ENCODE results near the gene ACTA1.

ACTA1 gene

GRCh38 chr1:229436201-229436600 is 2.3 kb upstream of the ACTA1 start:
- CTCF ChIA-PET, result interaction anchor here (1.5 to 1.9 kb wide), 2 partner anchors 31 to 45 kb away, joined by 4 to 8 read pairs; no protein-coding TSS in a partner anchor
- POLR2A ChIA-PET, result no interaction called here
- no peak for TF ChIP-seq CTCF (IDR thresholded peaks at IDR 0.05; ENCODE audit: control extremely low read depth, extremely low read depth, low read depth, missing control alignments)
- no peak for DNase-seq (ENCODE audit: extremely low spot score)

GRCh38 chr1:229434641-229435051 is 752 bp upstream of the ACTA1 start:
- POLR2A ChIA-PET, result no interaction called here
- no peak for TF ChIP-seq CTCF (IDR thresholded peaks at IDR 0.05; ENCODE audit: control extremely low read depth, extremely low read depth, low read depth, missing control alignments)
- DNase-seq (ENCODE audit: extremely low spot score), result no peak
- CTCF ChIA-PET, result no interaction called here

- no peak for DNase-seq (ENCODE audit: extremely low spot score)
- ChIA-PET POLR2A (no interaction called here), CTCF (no interaction called here)
- no peak for TF ChIP-seq CTCF (IDR thresholded peaks at IDR 0.05; ENCODE audit: control extremely low read depth, extremely low read depth, low read depth, missing control alignments)
Measured at GRCh38 chr1:229433364-229434004, 410 bp downstream of the ACTA1 start.

- CTCF ChIA-PET, result no interaction called here
- DNase-seq (ENCODE audit: extremely low spot score), result no peak
- POLR2A ChIA-PET, result no interaction called here
- TF ChIP-seq CTCF (IDR thresholded peaks at IDR 0.05; ENCODE audit: control extremely low read depth, extremely low read depth, low read depth, missing control alignments), result no peak
Measured at GRCh38 chr1:229432905-229433304, 989 bp downstream of the ACTA1 start.

GRCh38 chr1:229432116-229432461 is 1.8 kb downstream of the ACTA1 start:
- no peak for DNase-seq (ENCODE audit: extremely low spot score)
- TF ChIP-seq CTCF (IDR thresholded peaks at IDR 0.05; ENCODE audit: control extremely low read depth, extremely low read depth, low read depth, missing control alignments), result no peak
- POLR2A ChIA-PET, result interaction anchor here (0.6 kb wide), 1 partner anchor 103 kb away, joined by 3 read pairs; no protein-coding TSS in a partner anchor
- CTCF ChIA-PET, result no interaction called here

GRCh38 chr1:229431284-229432115 is 2.4 kb downstream of the ACTA1 start:
- no peak for TF ChIP-seq CTCF (IDR thresholded peaks at IDR 0.05; ENCODE audit: control extremely low read depth, extremely low read depth, low read depth, missing control alignments)
- CTCF ChIA-PET, result interaction anchor here (2.3 kb wide), 1 partner anchor 9 kb away, joined by 12 read pairs; no protein-coding TSS in a partner anchor
- POLR2A ChIA-PET, result no interaction called here
- DNase-seq (ENCODE audit: extremely low spot score), result no peak
